Cerebellar cortex (tissue), 1 donor: ENCODE measurements around the gene SNTA1.
"Not testable (repeated sequence)": the region's sequence is repeated elsewhere in the genome, so short reads cannot be mapped to it uniquely, and the experiment has no call there.

ENCODE experiments used
- DNase-seq: peaks from one replicate; pipeline ENCODE4 v3.0.0-alpha.2; 2015; ENCODE audit warnings: low spot score

Gene SNTA1

DNA sequence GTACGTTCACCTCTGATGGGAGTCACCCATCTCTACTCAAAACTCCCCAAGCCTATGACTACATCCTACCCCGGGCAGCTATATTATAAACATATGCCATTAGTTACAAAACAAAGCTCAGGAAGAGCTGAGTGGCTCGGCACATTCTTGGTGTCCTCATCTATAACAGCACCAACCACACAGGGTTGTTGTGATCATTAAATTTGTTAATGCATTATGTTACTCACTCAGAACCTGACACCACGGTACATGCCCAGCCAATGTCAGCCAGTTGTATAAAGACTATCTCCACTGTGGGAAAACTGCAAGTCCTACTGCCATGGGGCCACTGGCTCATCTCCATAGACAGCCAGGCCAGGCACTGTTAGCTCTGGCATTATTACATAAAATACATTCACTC lies 50.0 kb downstream of the SNTA1 start:
- DNase-seq, result no peak

DNA sequence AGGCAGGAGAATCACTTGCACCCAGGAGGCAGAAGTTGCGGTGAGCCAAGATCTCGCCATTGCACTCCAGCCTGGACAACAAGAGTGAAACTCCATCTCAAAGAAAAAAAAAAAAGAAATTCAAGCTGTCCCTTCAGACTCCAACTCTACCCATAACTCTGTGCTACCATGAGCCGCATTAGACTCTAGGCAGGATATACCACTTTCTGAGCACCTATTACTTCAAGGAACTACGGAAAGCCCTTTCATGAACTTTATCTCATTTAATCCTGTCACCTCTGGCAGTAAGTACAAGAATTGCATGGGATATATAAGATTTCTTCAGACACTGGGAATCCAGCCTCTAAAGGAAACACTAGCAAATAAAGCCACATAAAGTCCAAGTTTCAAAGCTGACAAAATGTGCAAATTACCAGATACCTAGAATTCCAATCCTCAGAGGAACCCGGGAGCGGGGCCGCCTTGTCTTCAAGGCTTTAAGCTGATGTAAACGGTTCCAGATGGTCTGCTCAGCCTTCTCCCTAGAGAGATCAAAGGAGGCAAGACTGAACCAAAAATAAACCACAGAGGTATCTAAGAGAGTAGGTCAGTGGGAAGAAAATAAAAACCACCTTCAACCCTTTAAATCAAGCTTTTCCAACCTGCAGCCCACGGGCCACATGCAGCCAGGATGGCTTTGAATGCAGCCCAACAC lies 51.7 kb downstream of the SNTA1 start:
- DNase-seq, result peak; percentile 42

DNA sequence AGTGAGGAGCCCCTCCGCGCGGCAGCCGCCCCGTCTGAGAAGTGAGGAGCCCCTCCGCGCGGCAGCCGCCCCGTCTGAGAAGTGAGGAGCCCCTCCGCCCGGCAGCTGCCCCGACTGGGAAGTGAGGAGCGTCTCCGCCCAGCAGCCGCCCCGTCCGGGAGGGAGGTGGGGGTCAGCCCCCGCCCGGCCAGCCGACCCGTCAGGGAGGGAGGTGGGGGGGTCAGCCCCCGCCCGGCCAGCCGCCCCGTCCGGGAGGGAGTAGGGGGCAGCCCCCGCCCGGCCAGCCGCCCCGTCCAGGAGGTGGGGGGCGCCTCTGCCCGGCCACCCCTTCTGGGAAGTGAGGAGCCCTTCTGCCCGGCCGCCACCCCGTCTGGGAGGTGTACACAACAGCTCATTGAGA lies 54.2 kb downstream of the SNTA1 start:
- not testable (repeated sequence) for DNase-seq

DNA sequence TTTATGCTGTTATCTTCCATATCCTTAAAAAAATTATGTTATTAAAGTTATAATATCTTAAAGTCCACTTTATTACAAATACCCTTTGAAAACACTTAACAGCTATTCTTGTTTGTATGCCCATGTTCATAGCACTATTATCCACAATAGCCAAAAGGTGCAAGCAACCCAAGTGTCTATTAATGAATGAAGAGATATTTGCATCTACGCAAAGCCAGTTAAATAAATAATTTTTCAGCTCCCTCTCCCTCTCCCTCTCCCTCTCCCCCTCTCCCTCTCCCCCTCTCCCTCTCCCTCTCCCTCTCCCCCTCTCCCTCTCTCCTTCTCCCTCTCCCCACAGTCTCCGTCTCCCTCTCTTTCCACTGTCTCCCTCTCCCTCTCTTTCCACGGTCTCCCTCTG lies 55.3 kb downstream of the SNTA1 start:
- no peak for DNase-seq

DNA sequence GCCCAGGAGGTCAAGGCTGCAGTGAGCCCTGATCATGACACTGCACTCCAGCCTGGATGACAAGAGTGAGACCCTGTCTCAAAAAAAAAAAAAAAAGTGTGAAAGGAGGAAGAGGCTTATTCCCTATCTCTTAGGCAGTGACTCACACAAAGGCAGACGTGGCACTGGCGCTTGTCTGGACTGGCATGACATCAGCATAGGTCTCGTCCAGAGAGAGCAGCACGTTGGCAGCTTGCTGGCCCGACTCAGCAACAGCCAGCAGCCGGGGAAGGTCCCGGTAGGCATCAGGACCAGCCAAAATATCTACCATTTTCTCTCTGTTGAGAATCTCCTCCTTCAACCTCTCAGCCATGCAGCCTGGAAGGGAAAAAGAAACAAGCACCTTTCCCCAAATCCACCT lies 56.4 kb downstream of the SNTA1 start:
- no peak for DNase-seq

DNA sequence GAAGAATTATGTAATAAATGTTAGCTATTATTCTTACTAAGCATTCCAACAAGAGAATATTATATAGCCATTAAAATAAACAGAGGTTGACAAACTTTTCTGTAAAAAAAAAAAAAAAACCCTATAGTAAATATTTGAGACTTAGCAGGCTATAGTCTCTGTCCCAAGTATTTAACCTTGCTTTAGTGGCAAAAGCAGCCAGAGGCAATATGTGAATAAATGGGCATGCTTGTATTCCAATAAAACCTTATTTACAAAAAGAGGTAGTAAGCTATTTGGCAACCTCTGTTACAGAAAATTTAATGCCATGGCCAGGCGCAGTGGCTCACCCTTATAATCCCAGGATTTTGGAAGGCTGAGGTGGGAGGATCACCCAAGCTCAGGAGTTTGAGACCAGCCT lies 56.9 kb downstream of the SNTA1 start:
- no peak for DNase-seq

DNA sequence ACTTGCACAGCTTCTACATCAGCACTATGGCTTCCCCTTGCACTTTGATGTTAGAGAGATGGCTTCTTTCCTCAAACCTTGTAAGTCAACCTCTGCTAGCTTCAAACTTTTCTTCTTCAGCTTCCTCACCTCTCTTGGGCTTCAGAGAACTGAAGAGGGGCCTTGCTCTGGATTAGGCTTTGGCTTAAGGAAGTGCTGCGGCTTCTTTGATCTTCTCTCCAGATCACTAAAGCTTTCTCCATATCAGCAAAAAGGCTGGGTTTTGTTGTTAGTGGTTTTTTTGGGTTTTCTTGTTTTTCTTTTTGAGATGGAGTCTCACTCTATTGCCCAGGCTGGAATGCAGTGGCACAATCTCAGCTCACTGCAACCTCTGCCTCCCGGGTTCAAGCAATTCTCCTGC lies 66.2 kb downstream of the SNTA1 start:
- DNase-seq, result no peak

DNA sequence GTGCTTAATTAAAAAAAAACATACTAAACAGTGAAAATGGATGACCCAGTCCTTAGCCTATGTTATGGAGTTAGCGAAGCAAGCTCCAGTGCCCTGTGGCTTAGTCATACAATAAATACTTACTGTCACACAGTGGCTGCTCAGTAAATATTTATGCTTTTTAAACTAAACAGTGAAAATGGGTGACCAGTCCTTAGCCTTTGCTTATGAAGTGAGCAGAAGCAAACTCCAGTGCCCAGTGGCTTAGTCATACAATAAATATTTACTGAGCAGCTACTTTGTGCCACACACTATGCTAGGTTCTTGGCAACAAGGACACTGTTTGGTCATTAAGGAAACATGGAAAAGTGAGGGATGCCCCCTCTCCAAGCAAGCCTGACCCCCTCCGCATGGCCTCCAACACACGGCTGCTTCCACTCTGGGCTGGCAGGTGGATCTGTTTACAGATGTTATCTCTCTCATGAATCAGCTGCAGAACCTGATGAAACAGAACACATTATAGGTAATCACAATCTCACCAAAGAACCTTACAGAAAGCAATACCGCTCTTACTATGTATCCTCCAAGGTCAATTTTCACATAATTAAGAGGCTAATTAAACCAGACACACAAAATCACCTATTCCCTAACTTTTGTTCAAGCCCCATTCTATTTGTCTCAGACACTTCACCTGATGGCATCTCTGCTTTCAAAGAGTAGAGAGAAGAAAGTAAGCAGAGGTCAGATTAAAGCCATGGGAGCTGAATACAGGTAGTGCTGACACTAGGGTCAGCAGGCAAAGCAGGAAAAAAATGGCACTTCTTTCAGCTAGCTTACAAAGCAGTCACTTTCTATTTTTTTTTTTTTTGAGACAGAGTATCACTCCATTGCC lies 69.6 kb downstream of the SNTA1 start:
- DNase-seq, result no peak

DNA sequence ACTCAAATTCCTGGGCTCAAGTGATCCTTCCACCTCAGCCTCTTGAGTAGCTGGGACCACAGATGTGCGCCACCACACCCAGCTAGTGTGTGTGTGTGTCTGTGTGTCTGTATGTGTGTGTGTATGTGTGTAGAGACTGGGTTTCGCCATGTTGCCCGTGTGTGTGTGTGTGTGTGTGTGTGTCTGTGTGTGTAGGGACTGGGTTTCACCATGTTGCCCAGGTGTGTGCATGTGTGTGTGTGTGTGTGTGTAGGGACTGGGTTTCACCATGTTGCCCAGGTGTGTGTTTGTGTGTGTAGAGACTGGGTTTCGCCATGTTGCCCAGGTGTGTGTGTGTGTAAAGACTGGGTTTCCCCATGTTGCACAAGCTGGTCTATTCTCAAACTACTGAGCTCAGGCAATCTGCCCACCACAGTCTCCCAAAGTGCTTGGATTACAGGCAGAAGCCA lies 70.5 kb downstream of the SNTA1 start:
- DNase-seq, result no peak

DNA sequence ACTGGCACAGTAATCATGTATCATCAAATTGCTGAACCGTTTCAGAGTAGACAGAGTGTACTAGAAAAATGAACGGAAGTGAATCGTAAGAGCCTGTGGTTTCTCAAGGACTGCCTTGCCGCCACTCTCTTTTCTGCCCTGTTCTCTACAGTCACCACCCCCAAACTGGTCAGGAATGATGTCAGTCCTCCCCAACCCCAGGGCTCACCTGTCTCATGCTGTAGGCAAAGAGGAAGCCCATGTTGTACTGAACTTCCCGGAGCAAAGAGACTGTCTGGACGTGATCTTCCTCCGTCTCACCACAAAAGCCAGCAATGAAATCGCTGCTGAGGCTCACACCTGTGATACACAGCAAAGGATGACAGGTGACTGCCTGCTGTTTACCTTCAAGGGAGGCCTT lies 73.3 kb downstream of the SNTA1 start:
- DNase-seq, result no peak

DNA sequence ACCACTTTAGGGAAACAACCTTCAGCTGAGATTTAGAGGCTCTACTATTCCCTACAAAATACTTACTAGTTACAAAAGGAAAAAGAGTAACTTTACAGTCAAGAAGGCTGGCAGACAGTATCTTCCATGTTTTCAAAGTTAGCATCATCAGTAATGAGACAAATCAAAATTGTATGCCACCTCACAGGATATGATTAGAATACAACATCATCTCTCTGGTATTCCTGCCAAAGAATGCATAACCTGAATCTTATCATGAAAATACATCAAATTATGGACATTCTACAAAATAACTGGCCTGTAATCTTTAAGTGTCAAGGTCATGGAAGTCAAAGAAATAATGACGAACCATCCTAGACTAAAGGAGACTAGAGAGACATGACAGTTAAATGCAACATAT lies 80.7 kb downstream of the SNTA1 start:
- no peak for DNase-seq

DNA sequence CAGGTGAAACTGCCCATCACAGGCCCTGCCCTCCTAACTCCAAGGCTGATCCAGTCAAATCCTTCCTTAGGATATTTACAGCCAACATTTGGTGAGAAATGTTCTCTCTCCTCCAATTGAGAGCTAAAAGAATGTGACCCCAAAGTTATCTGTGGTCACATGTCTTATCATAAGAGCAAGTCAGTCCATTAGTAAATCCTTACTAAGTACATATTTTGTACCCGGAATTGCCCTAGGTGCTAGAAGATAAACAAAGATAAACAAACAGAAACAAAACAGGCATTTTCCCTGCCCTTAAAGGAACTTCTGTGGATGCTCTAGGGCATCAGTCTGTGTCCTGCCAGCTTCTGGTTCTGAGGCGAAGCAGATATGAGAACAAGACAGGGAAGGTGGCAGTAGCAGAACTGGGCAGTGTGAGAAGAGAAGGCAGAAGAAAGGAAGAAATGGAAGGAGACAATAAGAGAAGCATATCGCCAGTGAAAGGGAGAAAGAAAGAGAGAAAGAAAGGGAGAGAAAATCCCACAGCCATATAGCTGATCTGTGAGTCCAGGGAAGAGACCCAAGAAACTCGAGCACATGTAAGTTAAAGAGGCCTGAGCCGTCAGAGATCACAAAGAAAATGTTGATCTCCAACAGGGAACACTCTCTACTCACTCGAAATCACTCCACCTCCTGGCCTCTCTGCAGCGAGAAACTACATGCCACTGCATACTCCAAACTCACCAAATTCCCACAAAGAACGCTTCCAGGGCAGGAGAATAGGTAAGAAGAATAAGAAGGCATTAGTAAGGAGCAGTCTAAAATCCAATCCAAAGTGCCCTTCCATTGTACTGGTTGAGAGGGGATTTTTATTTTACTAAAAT lies 83.9 kb downstream of the SNTA1 start:
- DNase-seq, result no peak
